ENCODE results near the gene CD37. TPM values are rescaled to one million over a fixed set of nuclear protein-coding genes. Genes with fewer than 3 reads are reported as not detected.

Gene CD37
- total and polyA plus RNA-seq, 8 donors, result 0.35 to 23.1 (median 2.0) TPM

DNA sequence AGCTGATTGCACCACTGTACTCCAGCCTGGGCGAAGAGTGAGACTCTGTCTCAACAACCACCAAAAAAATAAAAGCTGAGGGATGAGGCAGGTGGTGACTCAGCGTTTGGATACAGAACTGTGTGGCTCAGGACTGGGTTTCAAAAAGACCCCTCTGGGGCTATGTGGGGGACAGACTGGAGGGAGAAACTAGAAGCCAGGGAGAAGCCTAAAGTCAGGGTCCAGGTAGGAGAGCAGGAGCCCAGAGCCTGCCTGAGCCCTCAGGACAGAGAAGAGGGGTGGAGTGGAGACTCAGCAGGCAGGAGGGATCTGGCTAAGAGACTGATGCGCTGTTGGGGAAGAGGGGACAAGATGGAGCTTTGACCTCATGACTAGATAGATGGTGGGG is 1.8 kb upstream of the CD37 start:
- DNase-seq, result peak in 1 of 6 donors; percentile 13
- TF ChIP-seq CTCF (IDR thresholded peaks at IDR 0.05), result no peak
- WGBS, 2 donors, result 80 to 89% methylated on average over 3 of the region's 3 CpGs
- Histone ChIP-seq H3K36me3 (peaks cover 0 to 7% (median 0%) of the 10 kb centered on the region in 3 donors), H3K4me1 (no peaks in the 10 kb centered on the region), H3K4me3 (no peak overlapping the region), H3K27me3 (no peaks in the 10 kb centered on the region), H3K9me3 (no peaks in the 10 kb centered on the region), H3K27ac (no peak overlapping the region)
- intact Hi-C loops (cut with DNase I), result no loop called here
- FAIRE-seq, result no peak
- ATAC-seq, result no peak

DNA sequence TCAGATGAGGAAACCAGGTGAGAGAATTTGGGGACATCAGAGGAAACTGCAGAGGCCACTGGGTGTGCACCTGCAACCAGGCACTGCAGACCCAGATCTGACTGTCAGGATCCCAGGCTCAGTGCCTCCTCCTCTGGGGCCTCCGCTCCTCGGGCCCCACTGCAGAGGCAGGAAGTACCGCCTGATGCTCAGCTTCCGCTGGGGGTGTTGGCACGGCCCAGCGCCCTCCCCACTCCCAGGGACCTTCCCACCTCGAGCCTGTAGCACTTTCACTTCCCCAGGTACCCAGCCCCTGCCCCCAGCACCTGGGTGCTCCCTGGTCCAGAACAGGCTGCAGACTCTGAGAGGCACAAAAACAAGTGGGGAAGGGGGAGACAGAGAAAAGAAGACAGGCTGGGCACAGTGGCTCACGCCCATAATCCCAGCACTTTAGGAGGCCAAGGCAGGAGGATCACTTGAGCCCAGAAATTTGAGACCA is 1.4 kb upstream of the CD37 start:
- TF ChIP-seq CTCF (IDR thresholded peaks at IDR 0.05), result no peak
- Histone ChIP-seq H3K4me1 (no peaks in the 10 kb centered on the region), H3K36me3 (peaks cover 0 to 7% (median 0%) of the 10 kb centered on the region in 3 donors), H3K27ac (no peak overlapping the region), H3K4me3 (no peak overlapping the region), H3K9me3 (no peaks in the 10 kb centered on the region), H3K27me3 (no peaks in the 10 kb centered on the region)
- intact Hi-C loops (cut with DNase I), result no loop called here
- FAIRE-seq, result no peak
- DNase-seq, result peak in 1 of 6 donors; percentile 24
- no peak for ATAC-seq
- WGBS, 2 donors, result 68 to 80% methylated on average over 8 of the region's 8 CpGs

DNA sequence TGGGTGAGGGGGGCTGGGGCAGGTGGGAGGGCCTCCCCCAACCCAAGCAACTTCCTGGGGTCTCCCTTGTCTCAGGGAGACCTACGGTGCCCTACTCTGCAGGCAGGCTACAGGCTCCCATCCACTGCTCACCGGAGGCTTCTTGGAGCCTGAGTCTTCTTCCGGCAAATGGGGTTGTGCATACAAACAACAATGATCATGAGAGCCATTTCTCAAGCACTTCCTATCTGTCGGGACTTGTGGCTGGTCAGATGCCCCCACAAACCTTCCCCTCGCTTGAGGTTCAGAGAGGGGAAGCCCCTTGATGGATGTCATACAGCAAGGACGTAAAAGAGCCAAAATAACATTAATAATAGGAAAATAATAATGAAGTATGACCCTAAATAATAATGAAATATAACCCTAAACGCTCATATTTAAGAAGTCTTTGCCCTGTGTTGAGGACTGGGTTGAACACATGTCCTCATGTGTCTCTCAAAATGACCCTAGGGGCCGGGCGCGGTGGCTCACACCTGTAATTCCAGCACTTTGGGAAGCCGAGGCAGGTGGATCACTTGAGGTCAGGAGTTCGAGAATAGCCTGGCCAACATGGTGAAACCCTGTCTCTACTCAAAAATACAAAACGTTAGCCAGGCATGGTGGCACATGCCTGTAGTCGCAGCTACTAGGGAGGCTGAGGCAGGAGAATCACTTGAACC is 727 bp downstream of the CD37 start:
- peaks cover 0 to 3% (median 0%) of the 10 kb centered on the region in 3 donors for H3K36me3 ChIP-seq
- H3K27ac ChIP-seq, result peak overlapping the region in 1 of 4 donors; percentile 22
- H3K4me3 ChIP-seq, result peak overlapping the region in 1 of 4 donors; percentile 30
- ATAC-seq (no peak), DNase-seq (no peak), FAIRE-seq (no peak)
- H3K4me1 ChIP-seq, result peaks cover 0 to 6% (median 0%) of the 10 kb centered on the region in 3 donors
- no peak for TF ChIP-seq CTCF (IDR thresholded peaks at IDR 0.05)
- 85 to 89% methylated on average over 14 of the region's 14 CpGs for WGBS, 2 donors
- H3K27me3 ChIP-seq, result no peaks in the 10 kb centered on the region
- intact Hi-C loops (cut with DNase I), result no loop called here
- H3K9me3 ChIP-seq, result no peaks in the 10 kb centered on the region

GRCh38 chr19:49336482-49337266 is 1.5 kb downstream of the CD37 start:
- 92% methylated on average over 10 of the region's 10 CpGs for WGBS, 2 donors
- DNase-seq (peak in 2 of 6 donors; percentile 19 to 51), ATAC-seq (no peak), FAIRE-seq (no peak)
- Histone ChIP-seq H3K4me3 (no peak overlapping the region), H3K27ac (no peak overlapping the region), H3K36me3 (peaks cover 0 to 2% (median 0%) of the 10 kb centered on the region in 3 donors), H3K27me3 (no peaks in the 10 kb centered on the region), H3K9me3 (no peaks in the 10 kb centered on the region), H3K4me1 (peaks cover 0 to 6% (median 0%) of the 10 kb centered on the region in 3 donors)
- no peak for TF ChIP-seq CTCF (IDR thresholded peaks at IDR 0.05)
- intact Hi-C loops (cut with DNase I), result no loop called here

Data from pancreas (tissue), 10 donors.